GM21381 (cell line): ENCODE measurements around the gene DUSP22.

Source experiments
- ATAC-seq: cut with Tn5 transposase; IDR thresholded peaks from one replicate; pipeline ENCODE4 v1.9.1; 2021; ENCODE audit warnings: mild to moderate bottlenecking, moderate library complexity; ENCODE audit not compliant: unreplicated experiment

DUSP22 gene

DNA sequence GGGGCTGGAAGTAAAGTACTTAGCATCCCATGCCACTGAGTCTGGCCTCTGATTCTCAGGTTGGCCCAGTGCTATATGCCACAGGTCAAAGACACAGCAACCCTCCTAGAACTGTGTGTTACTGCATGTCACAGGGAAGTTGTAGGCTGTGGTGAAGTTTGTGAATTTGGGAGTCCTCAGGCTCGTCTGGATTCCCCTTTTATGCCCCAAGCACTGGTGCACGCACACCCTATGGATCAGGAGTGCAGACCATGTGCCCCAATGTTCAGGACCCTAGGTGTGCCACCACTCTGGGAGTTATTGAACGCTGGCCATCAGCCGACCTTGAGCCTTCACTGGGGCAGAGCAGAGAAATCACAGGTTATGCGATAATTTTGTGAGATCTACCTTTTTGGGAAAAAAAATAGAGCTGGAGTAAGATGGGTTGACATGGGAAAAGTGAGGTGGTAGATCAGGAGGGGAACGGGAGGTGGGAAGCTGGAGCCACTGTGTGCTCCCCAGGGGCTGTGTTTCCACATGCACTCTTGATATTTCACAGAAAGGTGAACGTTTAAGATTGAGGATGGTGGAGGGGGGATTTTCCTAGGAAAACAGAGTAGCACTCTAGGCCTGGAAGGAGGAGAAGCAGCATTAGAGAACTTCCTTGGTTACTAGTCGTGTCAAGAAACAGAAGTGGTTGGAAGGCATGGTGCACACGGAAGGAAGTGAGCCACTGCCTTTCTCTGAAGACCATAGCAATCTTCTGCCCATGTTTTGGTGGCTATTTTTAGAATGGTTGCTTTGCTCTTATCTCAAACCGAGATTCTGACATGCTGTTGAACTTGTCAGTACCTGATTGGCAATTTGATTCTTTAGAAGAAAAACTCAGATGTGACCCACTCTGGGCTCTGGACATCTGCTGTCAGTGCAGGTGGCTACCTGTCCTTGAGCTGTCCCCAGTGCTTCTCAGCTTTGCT is 44.1 kb downstream of the DUSP22 start:
- ATAC-seq, result peak; percentile 34

DNA sequence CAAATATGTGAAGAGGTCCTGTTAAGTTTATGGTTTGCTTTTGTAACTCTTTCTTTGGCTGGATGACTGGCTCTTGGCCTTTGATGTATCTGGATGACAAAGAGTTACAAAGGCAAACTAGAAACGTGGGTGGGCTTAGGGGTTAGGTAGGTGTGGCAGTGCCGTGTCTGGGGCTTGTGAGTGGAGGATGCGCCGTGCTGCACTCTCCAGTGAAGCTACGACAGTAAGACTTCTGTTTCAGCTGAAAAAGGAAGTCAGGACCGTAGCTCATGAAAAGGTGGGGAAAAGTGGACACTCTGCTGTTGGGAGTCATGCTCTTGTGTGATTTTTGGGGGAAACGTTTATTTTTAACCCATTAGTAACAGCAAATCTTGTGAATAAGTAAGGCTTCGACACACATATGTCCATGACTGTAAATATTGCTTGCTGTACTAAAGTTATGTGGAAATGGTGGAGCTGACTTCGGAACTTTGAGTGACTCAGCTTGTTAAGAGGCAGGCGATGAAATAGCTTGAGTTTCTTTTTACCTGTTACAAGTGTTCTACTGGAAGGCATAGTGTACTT is 45.6 kb downstream of the DUSP22 start:
- ATAC-seq, result no peak

DNA sequence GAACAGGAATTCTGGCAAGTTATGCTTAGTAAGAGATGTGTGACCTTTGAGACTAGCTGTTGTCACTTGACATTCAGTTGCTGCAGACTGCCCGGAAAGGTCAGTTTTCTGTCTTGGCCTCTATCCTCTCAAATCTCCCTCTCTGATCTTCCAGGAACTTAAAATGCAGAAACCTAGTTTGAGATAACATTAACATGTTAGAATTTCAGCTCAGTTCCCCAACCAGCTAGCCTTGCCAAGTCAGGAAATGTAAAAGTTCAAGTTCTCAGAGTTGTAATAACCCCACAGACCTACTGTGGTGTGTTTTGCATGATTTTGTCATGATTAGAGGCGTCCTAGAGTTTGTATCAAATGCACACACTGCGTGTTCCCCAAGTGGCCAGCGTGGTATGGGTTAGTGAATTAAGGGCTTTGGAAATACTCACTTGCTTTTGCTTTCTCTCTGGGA is 46.6 kb downstream of the DUSP22 start:
- no peak for ATAC-seq

DNA sequence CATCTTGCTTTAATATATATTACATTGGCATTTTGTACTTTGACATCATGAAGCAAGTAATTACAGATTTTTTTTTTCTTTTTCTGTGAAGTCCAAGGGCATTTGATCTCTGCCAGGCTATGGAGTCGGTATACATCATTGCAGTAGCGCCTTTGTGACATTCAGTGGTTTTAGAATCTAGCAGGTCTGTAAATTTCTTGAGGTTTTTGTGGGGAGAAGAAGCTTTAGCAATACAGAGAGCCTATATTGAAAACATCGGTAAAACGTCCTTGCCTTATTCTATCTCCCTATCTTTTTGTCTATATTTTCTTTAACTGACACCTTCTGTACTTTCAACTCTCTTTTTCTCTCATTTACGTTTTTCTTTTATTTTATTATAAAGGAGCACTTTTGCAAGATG is 47.2 kb downstream of the DUSP22 start:
- ATAC-seq, result no peak

DNA sequence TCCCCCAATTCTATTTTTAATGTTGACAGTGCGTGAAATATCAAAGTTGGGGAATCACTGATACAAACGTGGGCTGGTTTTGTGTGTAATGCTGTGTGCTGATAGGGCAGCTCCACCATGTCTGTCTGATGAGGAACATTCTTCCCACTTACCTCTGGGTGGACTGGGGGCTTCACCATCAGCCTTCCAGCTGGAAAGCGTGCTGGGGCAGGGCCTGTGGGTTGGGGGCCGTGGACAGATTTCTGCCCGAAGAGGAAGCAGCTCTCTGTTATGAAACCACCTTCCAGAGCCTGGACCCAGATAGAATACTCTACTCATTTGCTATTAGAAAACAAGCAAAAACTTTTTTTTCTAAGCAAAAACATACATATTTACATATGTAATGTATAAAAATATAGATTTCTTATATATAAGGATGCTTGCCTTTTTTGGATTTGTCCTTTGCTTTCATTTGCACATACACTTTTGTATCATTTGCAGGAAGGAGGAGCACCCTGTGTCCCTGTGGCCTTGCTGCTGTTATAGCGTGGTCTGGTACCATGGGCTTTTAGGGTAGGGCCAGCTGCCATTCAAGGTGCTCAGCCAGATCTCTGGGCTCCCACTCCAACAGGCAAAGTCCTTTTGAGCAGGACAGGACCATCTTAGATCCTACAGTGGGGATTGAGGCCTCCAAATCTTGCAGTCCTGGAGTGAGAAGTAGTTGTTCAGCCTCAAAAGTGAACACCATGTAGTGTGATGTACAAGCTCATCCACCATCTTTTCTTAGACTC is 48.1 kb downstream of the DUSP22 start:
- no peak for ATAC-seq

DNA sequence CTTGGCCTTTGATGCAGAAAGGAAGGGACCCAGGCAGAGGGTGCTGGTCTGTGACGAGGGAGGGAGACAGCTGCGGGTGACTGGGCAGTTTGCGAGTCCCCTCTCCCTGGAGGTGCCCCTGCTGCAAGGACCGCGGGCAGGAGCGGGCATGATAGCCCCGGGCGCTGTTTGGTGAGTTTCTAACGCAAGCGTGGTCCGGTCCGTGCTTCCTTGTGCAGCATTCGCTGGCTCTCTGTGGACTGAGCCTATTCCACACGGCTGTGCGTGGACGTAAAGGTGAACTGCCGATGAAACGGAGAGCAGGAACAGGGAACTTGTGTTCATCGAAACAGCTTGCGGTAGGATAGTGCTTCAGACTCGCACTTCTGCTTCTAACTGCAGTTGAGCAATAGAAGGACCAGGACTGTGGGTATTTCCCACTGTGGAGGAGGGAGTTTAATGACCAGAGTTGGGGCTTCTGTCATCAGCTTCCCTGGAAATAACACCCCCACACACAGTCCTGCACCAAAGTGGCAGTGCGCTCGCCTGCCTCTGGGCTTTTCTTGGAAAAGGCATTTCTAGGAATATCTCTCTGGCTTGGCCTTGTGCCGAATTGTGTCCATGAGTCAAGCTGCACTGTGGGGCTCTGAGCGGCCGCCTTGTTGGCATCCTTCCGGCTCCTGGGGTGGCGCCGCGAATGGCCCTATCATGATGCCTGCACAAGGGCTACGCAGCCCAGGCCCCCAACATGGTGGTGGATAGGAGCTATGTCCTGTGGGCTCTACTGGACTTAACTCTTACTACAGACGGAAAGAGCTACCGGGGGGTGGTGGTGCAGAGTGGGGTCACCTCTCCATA is 48.9 kb downstream of the DUSP22 start:
- ATAC-seq, result peak; percentile 36

DNA sequence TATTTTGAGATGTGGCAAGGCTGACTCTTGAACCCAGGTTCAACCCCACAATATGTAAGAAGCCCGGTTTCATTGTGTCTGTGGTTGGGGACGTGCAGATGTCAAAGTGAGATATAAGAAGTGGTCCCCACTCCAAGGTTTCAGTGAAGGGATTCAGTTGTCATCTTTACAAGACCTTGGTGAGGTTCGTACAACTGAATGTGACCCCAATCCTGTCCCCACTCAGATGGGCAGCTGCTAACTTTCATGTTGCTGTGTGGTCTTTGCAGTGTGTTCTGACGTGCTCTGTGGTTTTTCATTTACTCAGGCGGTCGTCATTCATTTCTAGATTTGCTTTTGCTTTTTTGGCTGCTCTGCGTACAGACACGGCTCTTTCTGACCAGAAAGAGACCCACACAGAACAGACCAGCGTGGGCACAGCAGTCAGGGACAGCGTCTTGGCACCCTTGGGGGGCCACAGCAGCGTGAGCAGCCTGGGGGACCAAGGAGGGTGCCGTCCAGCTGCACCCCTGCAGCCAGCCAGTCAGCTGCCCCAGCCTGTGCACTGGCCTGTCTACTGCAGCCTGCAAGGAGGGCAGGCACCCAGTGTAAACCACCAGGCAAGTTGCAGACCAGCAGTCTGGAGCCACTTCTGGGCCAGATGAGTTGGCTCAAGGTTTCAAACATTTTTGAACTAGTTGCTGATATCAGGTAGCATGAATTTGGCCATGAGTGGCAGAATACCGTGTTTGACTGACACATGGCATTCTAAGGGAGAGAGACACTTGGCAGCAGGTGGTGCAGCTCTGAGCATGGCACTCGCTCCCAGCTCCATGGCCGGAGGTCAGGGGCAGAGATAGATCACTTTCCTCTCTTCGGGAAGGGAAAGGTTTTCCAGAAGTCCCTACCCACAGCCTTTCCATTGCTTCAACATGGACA is 49.9 kb downstream of the DUSP22 start:
- peak; percentile 53 for ATAC-seq

DNA sequence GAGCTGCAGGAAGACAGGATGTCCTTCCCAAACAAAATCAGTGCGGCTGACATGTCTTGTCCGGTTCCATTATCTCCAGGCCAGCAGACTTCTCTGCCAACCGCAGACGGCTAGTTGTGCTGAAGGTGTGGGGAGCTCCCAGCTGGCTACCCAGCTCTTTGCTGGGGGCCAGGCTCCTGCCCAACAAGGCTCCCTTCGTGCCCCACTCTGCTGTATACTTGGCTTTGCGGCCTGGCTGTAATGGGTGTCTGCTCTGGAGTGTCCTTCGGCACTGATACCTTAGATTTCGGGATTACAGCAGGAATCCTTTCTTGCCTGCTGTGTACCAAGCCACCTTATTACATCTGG is 50.5 kb downstream of the DUSP22 start:
- no peak for ATAC-seq

DNA sequence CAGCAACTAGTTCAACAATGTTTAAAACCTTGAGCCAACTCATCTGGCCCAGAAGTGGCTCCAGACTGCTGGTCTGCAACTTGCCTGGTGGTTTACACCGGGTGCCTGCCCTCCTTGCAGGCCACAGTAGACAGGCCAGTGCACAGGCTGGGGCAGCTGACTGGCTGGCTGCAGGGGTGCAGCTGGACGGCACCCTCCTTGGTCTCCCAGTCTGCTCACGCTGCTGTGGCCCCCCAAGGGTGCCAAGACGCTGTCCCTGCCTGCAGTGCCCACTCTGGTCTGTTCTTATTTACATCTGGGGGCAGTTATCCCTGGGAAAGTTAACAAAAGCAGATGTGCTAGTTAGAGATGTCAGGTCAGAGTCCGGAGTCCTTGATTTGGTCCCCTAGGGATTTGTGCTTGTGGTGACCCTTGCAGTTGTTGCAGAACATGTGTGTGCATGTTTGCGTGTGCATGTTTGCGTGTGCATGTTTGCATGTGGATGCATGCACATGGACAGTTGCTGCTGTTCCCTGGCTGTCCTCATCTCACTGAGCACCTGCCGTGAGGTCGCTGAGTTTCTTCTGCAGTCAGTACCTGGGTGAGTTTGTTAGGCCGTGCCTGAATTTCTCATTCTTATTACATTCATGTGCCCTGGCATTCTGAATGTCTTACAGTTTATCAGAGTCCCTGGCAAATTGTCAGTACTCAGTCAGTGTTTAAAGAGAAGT is 51.1 kb downstream of the DUSP22 start:
- no peak for ATAC-seq

DNA sequence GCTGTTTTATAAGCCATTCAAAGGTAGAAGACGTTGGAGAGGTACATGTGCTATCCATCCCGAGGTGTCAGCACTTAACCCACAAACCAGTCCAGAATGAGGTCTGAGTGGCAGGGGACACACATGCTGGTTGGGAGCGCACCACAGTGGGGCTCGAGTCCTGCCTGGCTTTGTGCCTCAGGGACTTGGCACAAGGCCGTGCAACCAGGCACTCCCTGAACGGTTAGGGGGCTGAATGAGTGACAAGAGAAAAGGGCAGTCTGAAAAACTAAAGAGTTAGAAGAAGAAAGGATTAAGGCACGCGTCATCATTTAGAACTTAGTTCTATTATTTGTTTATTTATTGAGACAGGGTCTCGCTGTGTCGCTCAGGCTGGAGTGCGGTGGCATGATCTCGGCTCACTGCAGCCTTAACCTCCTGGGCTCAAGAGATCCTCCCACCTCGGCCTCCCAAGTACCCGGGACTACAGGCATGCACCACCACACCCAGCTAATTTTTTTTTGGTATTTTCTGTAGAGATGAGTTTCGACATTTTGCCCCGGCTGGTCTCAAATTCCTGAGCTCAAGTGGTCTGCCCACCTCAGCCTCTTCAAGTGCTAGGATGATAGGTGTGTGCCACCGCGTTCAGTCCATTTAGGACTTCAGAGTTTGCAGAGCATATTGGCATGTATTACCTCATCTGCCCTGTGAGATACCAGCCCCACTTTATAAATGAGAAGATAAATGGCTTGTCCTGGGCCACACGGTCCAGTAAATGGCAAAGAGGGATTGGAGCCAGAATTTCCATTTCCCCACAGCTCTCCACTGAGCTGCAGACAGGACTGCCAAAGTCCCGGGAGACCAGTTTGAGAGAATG is 51.9 kb downstream of the DUSP22 start:
- no peak for ATAC-seq

DNA sequence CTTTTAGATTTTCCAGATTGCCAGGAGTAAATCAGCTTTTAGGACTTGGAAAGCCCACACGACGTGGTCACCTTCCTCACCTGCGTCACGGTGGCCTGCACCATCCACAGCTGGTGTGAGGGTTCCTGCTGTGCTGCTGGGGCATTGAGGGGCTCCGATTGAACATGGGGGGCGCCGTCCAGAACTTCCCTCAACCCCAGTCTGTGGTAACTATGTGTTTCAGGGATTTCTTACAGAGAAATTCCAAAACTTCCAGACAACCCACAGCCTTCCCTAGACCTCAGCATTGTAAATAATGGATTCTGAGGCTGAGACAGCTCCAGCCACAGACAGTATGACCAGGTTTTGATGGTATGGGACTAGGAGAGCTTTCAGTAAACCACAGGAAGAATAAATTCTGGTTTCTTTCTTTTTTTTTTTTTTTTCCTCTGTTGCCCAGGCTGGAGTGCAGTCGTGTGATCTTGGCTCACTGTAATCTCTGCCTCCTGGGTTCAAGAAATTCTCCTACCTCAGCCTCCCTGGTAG is 52.6 kb downstream of the DUSP22 start:
- no peak for ATAC-seq

DNA sequence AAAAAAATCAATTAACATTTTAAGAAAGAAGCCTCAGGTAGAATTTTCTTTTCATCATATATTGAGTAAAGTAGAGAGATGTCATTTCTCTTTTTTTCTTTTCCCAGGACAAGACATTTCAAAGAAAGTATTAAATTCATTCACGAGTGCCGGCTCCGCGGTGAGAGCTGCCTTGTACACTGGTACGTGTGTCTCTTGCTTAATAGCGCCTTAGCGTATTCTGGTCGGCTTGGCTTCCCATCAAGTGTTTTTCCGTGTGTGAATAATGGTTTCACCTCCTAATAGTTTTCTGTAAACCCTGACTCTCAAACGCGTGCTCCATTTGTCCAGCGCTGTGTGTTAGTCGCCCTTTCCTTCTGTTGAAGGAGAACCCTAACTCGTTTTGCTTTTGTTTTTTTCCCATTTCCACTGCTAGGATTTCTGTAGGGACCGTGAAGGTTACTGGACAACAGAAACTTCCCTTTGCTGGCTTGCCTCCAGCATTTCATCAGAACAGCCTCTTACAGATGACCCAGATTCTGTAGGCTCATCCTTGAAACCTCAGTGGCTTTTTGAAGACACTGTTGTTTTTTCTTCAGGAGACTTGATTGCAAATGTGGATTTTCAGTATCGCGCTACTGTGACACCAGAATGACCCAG is 53.6 kb downstream of the DUSP22 start:
- no peak for ATAC-seq

DNA sequence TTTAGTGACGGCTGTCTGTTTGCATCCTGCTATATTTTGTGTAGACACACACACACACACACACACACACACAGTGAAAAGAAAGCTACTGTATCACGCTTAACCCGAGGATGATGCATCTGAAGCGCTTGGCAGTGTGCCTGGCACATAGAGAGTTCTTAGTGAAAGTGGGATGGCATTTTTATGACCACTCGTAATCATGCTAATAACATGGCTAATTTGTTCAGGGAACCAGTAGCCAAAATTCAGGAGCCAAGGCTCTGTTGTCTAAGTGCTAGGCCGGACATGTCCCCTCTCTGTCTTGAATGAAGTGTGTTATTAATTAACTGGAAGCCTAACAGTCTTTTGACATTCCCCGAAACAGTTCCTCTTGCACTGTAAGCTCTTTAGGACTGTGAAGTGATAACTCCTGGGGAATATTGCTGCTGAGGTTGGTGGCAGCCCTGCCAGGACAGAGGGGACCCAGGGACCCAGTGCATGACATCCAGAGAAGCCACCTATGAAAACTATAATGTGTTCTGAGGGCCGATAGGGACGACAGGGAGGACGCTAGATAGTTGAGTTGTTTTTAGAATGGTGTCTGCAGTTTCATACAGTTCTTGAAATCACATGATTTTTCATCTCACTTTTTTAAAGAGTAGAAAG is 54.2 kb downstream of the DUSP22 start:
- no peak for ATAC-seq

DNA sequence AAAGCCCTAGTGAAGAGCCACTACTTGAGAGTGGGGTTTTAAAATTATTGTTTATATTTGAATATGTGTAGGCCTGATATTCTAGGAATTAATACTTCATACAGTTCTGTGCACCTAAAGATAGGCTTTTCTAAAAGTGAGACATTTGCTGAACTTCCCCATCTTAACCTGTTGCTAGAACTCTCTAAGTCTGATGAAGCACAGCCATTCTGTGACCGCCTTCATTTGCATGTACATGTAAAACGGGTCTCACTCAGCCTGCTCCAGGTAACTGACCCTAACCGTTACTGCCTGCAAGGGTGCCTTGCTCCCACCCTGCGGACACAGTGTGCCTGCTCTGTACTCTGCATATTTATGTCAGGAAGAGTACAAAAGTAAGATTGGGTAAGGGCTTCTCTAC is 54.9 kb downstream of the DUSP22 start:
- peak; percentile 74 for ATAC-seq

DNA sequence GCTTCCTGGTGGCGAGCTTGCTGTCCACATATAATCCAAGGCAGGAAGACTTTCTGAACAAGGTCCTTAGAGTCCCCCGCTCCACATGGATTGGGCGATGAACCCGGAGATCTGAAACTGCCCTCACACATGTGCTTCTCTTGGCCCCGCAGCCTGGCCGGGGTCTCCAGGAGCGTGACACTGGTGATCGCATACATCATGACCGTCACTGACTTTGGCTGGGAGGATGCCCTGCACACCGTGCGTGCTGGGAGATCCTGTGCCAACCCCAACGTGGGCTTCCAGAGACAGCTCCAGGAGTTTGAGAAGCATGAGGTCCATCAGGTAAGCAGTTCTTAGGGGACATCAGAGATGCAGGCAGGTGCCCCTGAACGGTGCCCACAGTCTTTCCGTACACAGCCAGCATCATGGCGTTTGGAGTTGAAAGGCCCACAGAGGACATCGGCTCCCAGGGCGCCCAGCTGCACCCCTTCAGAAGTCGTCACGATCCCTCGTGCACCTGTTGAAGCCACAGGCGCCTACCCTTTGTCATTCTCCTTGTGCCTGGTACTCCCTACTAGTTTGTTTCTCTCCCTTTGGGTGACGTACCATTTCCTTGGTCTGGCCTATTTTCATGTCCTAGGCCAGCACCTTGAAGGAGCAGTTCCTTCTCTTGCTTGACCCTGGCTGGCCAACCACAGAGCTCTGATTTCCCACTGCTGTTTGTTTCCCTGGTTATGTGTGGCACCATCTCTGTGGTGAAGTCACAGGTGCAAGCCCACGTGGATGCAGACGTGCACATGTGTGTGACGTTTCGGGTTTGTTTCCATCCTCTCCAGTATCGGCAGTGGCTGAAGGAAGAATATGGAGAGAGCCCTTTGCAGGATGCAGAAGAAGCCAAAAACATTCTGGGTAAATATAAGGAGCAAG is 55.9 kb downstream of the DUSP22 start:
- ATAC-seq, result no peak

DNA sequence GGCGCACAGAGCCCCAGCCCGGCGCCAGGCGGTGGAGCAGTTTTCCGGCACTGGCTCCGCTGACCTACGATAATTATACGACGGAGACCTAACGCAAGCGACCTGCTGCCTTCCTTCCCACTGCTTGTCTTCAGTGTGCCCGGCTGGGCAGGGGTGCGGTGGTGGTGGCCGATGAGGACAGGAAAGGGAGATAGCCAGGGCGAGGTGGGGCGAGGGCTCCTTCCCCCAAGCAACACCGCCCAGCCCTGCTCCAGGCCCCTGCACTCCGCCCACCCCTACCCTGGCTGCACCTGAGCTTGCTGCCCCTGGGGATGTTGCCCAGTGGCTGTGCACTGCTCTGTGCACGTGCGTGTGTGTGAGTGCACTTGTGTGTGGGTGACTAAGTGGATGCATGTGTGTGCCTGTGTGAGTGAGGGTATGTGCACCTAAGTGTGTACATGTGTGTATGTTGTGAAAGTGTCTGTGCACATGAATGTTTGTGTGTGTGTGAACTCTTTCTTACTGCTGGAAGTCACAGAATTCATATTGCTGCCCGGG is 56.6 kb downstream of the DUSP22 start:
- no peak for ATAC-seq
